ENCODE measurements around the gene KLHDC9.
"Not testable (repeated sequence)": the region's sequence is repeated elsewhere in the genome, so short reads cannot be mapped to it uniquely, and the experiment has no call there.

The KLHDC9 gene

GRCh38 chr1:161099090-161099802, 1.1 kb downstream of the KLHDC9 start:
- DNase-seq = no peak

DNA sequence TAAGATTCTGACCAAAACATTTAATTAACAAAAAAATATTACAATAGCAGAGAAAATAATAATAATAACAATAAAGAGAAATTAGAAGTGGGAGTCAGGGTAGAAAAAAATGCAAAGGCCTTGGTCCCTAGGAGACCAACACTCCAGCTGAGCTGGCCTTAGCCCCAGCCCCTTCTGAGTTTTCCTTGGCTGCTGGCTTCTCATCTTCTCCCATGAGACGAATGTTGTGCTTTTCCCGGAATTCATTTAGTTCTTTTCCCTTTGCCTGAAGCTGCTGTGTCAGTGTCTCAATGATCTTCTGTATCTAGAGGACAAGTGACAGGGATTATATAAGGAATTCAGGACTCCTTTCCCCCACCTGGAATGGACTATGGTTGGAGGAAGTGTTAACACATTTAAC, 2.4 kb downstream of the KLHDC9 start:
- no peak for DNase-seq

GRCh38 chr1:161106431-161106830, 8.3 kb downstream of the KLHDC9 start:
- no peak for DNase-seq

- DNase-seq = no peak
These were observed 13.0 kb downstream of the KLHDC9 start for GRCh38 chr1:161111117-161111516.

DNA sequence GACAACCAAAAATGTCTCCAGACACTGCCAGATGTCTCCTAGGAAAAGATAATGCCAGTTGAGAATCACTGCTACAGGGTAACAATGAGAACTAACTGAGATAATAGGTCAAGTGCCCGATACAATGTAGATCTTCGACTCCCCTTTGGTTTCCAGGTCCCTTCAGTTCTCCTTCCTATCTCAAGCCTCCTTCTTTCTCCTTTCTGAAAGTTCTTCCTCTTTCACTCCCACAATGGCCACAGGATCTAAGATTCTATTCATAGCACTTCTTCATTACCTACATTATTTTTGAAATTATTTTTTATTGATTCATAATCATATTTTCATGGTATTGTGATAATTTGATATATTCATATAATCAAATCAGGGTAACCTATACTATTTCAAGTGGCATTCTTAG, 13.4 kb downstream of the KLHDC9 start:
- no peak for DNase-seq

GRCh38 chr1:161113915-161114314, 15.8 kb downstream of the KLHDC9 start:
- no peak for DNase-seq

DNA sequence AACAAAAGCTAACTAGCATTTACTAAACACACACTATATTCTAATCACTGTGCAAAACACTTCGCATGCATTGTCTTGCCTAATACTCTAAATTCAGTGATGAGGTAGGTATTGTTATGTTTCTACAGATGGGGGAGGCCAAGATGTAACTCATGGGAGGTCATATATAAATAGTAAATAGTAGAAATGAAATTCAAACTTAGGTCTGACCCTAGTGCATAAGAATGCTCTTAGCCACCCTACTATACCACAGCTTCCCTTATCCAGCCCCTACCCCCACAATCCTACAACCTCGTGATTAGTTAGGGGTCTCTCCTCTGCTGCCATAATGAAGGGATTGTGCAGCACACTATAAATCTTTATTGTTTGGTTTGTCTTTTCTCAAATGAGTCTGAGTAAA, 16.4 kb downstream of the KLHDC9 start:
- DNase-seq = no peak

DNA sequence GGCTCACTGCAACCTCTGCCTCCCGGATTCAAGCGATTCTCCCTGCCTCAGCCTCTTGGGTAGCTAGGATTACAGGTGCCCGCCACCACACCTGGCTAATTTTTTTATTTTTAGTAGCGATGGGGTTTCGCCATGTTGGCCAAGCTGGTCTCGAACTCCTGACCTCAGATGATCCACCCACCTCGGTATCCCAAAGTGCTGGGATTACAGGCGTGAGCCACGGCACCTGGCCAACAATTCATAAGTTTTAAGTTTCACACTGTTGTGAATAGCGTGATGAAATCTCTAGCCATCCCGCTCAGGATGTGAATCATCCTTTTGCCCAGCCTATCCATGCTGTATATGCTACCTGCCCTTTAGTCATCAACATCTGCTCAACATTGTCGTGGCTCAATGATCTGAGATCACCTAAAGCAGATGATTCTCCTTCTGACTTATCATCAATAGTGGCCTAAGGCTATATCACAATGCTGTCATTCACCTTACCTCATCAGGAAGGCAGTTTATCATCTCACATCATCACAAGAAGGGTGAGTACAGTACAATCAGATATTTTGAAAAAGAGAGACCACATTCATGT, 17.1 kb downstream of the KLHDC9 start:
- no peak for DNase-seq

DNA sequence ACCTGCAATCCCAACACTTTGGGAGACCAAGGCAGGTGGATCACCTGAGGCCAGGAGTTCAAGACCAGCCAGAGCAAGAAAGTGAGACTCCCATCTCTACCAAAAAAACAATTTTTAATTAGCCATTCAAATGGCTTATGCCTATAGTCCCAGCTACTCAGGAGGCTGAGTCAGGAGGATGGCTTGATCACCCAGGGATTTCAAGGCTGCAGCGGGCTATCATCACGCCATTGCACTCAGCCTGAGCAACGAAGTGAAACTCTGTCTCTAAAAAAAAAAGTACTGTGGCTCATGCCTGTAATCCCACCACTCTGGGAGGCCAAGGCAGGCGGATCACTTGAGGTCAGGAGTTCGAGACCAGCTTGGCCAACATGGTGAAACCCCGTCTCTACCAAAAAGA, 17.8 kb downstream of the KLHDC9 start:
- DNase-seq = not testable (repeated sequence)

- DNase-seq = peak; percentile 33
These were observed 19.8 kb downstream of the KLHDC9 start, which contains the start of the genes NIT1 and PFDN2 for GRCh38 chr1:161117759-161118581. Gene NIT1, plus strand, starts transcription at chr1:161118105. Its CDS starts 72 bp downstream, at chr1:161118177. Gene PFDN2, minus strand, starts transcription at chr1:161118037. Its CDS starts 11 bp downstream, at chr1:161118026.

DNA sequence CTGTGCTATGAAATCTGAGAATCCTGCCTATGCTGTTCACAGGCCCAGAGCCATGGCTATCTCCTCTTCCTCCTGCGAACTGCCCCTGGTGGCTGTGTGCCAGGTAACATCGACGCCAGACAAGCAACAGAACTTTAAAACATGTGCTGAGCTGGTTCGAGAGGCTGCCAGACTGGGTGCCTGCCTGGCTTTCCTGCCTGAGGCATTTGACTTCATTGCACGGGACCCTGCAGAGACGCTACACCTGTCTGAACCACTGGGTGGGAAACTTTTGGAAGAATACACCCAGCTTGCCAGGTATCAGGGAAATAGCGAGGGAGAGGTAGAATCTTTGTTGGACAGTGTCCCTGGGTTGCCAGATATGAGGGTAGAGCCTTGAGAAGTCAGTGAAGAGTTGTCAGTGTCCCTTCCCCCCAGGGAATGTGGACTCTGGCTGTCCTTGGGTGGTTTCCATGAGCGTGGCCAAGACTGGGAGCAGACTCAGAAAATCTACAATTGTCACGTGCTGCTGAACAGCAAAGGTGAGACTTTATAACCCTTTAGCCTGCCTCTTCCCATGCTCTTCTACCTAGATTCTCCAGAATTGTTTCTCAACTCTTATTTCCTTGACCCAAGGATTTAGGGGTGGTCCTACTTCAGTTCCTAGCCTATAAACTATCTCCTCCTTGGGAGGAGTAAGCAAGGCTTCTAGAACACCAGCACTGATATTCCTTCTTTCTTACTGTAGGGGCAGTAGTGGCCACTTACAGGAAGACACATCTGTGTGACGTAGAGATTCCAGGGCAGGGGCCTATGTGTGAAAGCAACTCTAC, 21.1 kb downstream of the KLHDC9 start:
- DNase-seq = peak; percentile 26

GRCh38 chr1:161121042-161121650, 23.0 kb downstream of the KLHDC9 start:
- no peak for DNase-seq

GRCh38 chr1:161121834-161122233, 23.7 kb downstream of the KLHDC9 start:
- peak; percentile 13 for DNase-seq

DNA sequence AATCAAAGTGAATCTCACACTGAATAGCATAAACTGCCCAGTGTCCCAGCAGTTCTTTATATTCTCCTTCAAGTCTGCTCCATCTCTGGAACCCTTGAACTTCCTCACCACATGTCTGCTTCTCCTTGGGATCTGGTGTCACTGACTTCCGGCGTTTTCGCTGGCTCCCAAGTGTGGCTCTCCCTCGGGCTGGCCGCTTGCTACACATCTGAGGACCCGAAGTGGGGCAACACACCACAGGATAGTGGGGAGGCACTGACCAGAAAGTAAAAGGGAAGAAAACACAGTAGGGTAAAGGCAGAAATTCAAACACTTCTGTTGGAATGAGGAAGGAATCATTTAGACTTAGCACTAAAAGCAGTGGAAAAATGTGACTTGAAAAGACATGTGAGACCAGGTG, 24.8 kb downstream of the KLHDC9 start:
- DNase-seq = no peak

GRCh38 chr1:161127649-161128048, 29.5 kb downstream of the KLHDC9 start:
- DNase-seq = peak; percentile 89

- no peak for DNase-seq
These were observed 30.6 kb downstream of the KLHDC9 start for GRCh38 chr1:161128591-161129420.

DNA sequence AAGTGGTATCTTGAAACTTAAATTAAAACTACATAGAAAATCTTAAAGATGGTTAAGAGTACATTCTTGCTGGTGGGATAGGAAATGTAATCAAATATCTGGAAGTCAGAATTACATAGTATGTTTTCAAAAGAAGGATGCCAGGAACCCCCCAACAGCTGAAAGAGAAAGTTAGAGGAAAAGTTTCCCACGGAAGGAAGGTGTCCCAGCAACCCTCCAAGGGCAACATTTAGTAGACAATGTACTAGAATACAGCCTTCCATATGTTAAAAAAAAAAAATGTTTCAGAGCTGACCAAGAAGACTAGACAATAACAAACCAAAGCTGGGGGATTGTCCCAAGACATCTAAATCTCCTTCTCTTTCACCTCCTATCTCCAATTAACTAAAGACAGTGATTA, 32.1 kb downstream of the KLHDC9 start:
- DNase-seq = no peak

DNA sequence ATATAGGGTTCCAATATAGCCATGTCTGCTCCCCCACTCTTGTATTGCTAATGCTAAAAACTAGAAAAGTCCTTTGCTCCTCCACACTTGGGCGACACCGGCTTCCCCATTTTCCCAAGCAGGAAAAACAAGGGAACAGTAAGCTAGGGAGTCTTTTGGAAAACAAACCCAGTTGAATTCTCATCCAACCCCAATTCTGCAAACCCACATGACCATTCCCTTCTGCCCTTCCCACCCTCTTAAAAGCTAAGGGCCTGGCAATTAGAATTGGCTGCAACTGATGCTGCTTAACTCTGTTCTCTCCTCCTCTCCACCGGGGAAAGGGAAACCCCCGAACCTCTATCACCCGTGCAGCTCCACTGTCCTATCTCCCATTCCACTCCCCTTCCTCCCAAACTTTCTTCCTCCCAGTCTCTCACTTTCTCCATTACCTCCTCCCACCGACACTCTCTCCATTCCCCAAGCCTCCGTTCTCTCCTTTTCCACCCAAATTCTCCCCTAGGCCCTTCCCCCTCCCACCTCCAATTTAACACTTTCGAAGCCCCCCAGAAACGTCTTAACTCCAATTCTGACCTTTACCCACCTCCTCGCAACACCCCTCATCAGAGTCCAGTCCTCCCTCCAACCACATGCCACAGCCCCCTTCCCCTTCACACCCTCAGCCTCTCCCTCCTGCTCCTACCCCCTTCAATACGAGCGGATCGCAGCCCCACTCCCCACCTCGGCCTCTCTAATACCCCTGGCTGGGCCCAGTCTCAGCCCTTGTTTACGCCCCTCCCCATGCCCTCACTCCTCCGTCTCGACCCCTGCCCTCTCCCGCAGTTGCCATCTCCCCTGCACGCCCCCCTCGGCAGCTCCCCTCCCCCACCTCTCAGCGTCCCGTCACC, 33.6 kb downstream of the KLHDC9 start:
- DNase-seq = no peak

- DNase-seq = peak; percentile 94
These were observed 34.5 kb downstream of the KLHDC9 start, which contains the start of gene DEDD for GRCh38 chr1:161132410-161133219. Gene DEDD, minus strand, starts transcription at chr1:161132667. Its CDS starts 8,205 bp downstream, at chr1:161124462.

Measured in GF-D8 (cell line).